ENCODE results near the gene TOMM5.

GRCh38 chr9:37608250-37608649 lies 15.9 kb upstream of the TOMM5 start:
- no peak for TF ChIP-seq CTCF (IDR thresholded peaks at IDR 0.05; ENCODE audit: insufficient read depth, low read length)
- no peak for TF ChIP-seq POLR2AphosphoS5 (IDR thresholded peaks at IDR 0.05; ENCODE audit: low read depth)
- TF ChIP-seq REST (IDR thresholded peaks at IDR 0.05; ENCODE audit: insufficient replicate concordance, low read depth): no peak
